Activated CD8-positive, alpha-beta memory T cell treated with anti-CD3 and anti-CD28 coated beads, Interleukin-2, amount 50 U/mL, for 1 hour (primary cell): Measurements from ENCODE around the gene TTLL12.
"Not testable (repeated sequence)": the region's sequence is repeated elsewhere in the genome, so short reads cannot be mapped to it uniquely, and the experiment has no call there.

ENCODE experiments used
- DNase-seq: peaks from one replicate; pipeline ENCODE4 v3.0.0-alpha.2; 2020; ENCODE audit errors: extremely low read depth

Gene TTLL12

GRCh38 chr22:43154887-43155536 is 31.9 kb downstream of the TTLL12 start:
- DNase-seq: no peak

- DNase-seq: no peak
Measured at GRCh38 chr22:43153899-43154298, 33.0 kb downstream of the TTLL12 start.

- DNase-seq: no peak
Measured at GRCh38 chr22:43152357-43153071, 34.4 kb downstream of the TTLL12 start.

- no peak for DNase-seq
Measured at GRCh38 chr22:43152003-43152356, 35.0 kb downstream of the TTLL12 start.

- DNase-seq: no peak
Measured at GRCh38 chr22:43151251-43152002, 35.5 kb downstream of the TTLL12 start, which contains the start of gene TSPO. Gene TSPO (plus strand): TSS chr22:43151559. CDS start chr22:43159239, 7,680 bp downstream.

GRCh38 chr22:43150731-43151206 is 36.2 kb downstream of the TTLL12 start:
- DNase-seq: no peak

- DNase-seq: no peak
Measured at GRCh38 chr22:43148581-43148980, 38.4 kb downstream of the TTLL12 start.

- no peak for DNase-seq
Measured at GRCh38 chr22:43147821-43148220, 39.1 kb downstream of the TTLL12 start.

- DNase-seq: not testable (repeated sequence)
Measured at GRCh38 chr22:43146332-43146731, 40.6 kb downstream of the TTLL12 start.

GRCh38 chr22:43145371-43145770 is 41.6 kb downstream of the TTLL12 start:
- not testable (repeated sequence) for DNase-seq

- no peak for DNase-seq
Measured at GRCh38 chr22:43144949-43145348, 42.0 kb downstream of the TTLL12 start.

GRCh38 chr22:43142880-43143562 is 43.9 kb downstream of the TTLL12 start, which contains the start of gene MCAT:
Gene MCAT (minus strand): TSS chr22:43143398. CDS start chr22:43143348, 50 bp downstream.
- DNase-seq: peak; percentile 27

GRCh38 chr22:43136801-43137200 is 50.1 kb downstream of the TTLL12 start:
- no peak for DNase-seq

GRCh38 chr22:43136255-43136654 is 50.7 kb downstream of the TTLL12 start:
- no peak for DNase-seq

- DNase-seq: no peak
Measured at GRCh38 chr22:43135565-43135964, 51.4 kb downstream of the TTLL12 start.

GRCh38 chr22:43134553-43134952 is 52.4 kb downstream of the TTLL12 start:
- DNase-seq: no peak

GRCh38 chr22:43133401-43133800 is 53.5 kb downstream of the TTLL12 start:
- DNase-seq: no peak

- DNase-seq: no peak
Measured at GRCh38 chr22:43131773-43132501, 55.0 kb downstream of the TTLL12 start.

- no peak for DNase-seq
Measured at GRCh38 chr22:43129426-43130425, 57.2 kb downstream of the TTLL12 start.

GRCh38 chr22:43128928-43129424 is 58.0 kb downstream of the TTLL12 start:
- no peak for DNase-seq
